GM12872 (cell line): Measurements from ENCODE around the gene UCHL5.

ENCODE experiments used
- TF ChIP-seq, protein P1 (sequence below): IDR thresholded peaks from 3 replicates; pipeline ENCODE4 v1.5.1; 2011; ENCODE audit warnings: low read depth, mild to moderate bottlenecking, low read length, moderate library complexity; ENCODE audit not compliant: insufficient read depth

The UCHL5 gene

DNA sequence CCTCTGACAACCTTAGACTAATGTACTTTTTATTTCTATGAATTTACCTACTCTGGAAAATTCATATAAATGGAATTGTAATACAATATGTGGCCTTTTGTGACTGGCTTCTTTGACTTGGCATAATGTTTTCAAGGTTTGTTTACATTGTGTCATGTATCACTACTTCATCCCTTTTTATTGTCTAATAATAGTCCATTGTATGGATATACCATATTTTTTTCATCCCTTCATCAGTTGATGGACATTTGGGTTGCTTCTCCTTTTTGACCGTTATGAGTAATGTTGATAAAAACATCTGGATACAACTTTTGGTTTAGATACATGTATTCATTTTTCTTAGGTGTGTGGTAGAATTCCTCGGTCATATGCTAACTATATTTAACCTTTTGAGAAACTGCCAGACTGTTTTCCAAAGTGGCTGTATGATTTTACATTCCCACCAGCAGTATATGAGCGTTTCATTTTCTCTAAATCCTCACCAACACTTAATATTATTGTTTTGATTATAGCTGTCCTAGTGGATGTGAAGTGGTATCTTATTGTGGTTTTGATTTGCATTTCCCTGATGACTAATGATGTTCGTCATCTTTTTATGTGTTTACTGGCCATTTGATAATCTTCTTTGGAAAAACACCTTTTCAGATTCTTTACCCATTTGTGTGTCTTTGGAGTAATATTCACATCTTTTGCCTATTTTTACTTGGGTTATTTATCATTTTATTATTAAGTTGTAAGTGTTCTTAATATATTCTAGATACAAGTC is 3.7 kb upstream of the UCHL5 start:
- TF ChIP-seq, protein P1, sequence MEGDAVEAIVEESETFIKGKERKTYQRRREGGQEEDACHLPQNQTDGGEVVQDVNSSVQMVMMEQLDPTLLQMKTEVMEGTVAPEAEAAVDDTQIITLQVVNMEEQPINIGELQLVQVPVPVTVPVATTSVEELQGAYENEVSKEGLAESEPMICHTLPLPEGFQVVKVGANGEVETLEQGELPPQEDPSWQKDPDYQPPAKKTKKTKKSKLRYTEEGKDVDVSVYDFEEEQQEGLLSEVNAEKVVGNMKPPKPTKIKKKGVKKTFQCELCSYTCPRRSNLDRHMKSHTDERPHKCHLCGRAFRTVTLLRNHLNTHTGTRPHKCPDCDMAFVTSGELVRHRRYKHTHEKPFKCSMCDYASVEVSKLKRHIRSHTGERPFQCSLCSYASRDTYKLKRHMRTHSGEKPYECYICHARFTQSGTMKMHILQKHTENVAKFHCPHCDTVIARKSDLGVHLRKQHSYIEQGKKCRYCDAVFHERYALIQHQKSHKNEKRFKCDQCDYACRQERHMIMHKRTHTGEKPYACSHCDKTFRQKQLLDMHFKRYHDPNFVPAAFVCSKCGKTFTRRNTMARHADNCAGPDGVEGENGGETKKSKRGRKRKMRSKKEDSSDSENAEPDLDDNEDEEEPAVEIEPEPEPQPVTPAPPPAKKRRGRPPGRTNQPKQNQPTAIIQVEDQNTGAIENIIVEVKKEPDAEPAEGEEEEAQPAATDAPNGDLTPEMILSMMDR, result no peak

DNA sequence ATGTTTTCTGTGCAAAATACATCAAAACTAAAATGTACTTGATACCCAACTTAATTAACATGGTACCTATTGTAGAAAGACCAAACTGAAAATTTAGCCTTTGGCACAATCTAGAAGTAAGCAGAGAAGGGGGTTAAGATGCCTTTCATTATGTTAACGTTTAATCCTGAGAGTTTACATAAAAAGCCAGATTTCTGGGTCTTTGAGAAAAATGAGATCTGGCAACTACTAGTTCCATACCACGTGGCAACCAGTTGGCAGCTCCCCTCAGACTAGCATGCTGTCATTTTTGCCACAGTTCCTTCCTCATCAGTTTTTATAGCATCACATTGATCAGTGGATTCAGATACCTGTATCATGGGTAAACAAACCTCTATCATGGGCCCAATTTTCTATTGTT is 1.8 kb upstream of the UCHL5 start:
- TF ChIP-seq, protein P1, result no peak

DNA sequence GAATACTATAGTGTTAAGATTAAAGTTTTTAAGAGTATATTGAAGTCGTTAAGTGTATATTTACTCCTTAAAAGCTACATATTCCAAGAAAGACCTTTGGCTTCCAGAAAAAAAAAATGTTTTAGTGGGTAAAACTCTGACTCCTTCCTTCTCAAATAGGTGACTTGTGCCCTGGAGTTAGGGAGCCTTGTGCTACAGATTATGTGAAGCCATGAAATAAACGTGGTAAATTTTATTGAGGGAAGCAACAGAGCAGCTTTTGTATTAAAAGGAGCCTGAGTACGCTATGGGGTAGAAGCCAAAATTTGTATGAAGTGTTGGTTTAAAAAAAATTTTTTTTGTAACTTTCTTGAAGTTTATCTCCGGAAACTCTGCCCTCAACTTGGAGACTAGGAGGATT is 1.2 kb upstream of the UCHL5 start:
- TF ChIP-seq, protein P1, result no peak

DNA sequence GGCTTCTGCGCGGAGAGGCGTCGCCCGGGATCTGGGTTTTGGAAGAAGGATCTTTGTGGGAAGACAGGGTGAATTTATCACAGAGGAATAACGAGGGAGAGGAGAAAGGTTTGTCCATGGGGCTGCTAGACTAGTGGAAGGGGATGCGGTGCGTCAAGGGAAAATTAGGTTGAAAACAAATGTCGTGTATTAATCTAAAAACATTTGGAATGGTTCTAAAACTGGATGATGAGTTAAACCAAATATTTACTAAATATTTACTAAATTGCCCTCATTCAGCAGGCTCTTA is 899 bp upstream of the UCHL5 start:
- TF ChIP-seq, protein P1, result no peak

DNA sequence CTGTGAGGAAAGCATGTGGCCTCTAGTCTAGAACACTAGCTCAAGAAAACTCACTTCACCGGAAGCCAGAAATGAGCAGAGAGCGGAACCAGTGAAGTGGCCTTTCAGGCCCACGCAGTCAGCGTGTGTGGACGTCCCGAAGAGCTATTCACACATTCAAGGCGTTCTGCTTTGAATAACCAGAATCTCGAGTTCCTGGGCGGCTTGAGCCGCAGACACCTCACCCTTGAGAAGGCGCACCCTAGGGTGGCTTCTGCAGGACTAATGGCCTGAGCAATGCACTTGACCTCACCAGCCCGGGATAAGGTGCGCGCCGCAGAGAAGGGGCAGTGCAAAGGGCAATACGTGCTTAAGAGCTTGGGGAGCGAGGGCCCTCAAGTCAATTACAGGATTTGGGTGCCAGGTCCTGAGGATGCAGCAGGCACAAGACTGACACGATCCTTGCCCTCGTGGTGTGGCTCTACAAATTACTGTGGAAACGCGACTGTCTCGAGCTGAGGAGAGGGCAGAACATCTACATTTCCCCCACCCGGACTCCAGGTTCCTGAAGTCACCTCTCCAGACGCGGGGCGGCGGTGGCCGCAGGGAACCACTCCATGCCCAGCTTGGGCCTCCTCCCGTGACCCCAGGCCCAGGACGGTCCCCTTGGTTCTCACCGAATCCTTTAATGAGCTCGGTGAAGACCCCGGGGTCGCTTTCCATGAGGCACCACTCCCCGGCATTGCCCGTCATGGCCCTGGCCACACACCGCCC is 455 bp downstream of the UCHL5 start:
- TF ChIP-seq, protein P1, result no peak

DNA sequence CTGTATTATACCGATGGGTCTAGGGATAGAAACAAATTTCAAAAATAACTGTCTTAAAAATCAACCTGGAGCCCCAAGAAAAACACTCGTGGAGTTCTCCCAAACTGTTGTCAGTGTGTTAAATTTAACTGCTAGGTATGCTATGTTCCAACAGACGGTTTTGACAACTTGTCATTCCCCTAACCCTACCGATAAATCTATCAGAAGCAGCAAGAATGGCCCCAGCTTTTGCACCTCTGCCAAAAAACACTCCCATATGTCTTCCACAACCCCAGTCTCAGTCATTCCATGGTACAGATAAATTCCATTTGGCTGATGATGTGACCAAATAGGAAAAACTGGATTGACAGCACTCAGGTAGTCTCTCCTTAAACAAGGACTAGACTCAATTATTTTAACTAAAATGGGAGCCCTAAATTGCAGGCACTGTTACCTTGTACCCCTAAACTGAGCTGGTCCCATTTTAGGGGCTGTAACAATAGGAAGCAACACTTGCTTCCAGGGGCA is 4.9 kb downstream of the UCHL5 start:
- TF ChIP-seq, protein P1, result no peak

DNA sequence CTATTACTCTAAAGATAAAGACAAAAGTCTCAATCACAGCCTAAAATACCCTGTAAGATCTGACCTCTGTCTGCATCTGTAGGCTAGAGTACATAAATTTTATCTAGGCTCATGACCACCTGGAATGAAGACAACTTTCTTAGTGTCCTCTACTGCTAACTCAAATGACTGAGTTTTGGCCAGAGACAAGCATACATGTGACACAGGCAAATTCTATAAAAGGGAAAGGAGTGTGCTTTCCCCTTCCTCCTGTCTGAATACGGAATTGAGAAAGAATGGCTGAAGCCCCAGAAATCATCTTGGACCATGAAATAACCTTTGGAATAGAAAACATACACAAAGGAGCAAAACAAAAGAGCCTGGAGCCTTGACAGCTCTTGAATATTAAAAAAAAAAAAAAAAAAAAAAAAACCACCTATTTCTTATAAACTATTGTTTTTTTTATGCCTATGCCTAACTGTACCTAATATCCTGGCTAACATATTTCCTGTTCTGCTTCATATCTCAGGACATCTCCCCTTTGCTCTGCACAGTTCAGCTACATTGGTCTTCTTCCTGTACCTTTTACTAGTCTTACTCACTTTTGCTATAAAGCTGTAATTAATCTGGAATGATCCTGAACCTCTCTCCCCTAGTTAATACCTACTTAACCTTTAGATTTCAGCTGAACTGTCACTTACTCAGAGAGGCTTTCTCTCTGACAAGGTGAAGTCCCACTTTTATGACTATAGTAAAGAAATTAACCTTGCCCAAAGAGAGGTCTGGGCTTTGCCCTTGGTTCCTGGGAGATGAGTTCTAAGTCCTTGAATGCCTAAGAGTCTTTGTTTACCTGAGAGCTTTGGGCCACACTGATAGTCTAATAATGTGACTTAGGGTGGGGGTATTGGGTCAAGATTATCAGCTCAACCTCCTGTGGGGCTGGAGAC is 16.1 kb downstream of the UCHL5 start:
- TF ChIP-seq, protein P1, result no peak
